Stimulated activated CD8-positive, alpha-beta memory T cell treated with anti-CD3 and anti-CD28 coated beads, Interleukin-15, amount 100 ng/mL, for 48 hours (primary cell): Measurements from ENCODE around the gene SYCE3.
A peak's percentile ranks its signal among the peaks of the same experiment; 100 is the strongest.

Source experiments
- DNase-seq, 2 donors: peaks; one replicate each; pipeline ENCODE4 v3.0.0-alpha.2; 2020; ENCODE audit warnings: low read depth in 2 of 2

The SYCE3 gene

DNA sequence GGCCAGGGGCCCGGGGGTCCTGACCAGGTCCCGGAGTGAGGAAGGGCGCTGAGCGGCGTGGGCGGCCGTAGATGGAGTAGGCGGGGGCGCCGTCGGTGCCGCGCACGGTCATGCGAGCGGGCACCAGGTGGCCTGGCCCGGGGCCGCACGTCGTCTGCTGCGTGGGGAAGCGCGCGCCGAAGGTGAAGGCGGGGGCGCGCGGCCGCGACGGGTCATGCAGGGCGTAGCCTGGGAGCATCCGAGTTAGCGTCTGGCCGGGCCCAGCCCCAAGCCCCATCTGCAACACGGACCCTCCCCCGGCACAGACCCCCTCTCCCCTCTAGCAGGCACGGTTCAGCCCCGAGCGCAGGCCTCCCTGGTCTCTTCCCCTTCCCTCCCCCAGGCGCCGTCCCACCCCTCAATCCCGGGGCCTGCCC, 31.2 kb downstream of the SYCE3 start:
- DNase-seq = peak in 1 of 2 donors; percentile 73

DNA sequence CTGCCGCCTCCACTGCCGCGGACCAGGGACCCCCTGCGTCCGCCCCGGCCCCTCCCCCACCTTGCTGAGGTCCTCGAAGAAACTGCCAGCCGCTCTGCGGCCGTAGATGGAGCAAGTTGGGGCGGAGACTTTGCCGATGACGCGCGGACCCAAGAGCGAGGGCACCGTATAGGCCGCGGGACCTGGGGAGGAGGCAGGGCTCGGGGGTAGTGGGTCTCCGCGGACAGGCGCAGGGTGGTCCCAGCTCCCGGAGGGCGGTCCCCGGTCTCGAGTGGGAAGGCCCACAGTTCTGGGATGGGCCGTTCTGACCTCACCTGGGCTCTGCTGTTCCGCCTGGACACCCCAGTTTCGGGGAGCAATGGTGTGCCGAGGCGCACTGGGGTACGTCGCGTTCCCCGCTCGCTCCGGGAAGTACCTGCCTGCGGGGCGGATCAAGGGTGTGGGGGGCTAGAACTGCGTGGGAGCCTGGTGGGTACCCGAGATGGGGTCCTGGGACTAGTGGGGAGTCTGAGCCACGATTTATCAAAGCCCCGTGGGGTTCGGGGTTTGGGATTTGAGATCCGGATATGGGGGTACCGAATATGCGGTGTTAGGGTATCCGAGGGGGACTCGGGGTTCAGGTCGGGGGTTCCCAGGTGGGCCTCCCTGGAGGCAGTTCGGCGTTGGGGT, 31.7 kb downstream of the SYCE3 start:
- peak; percentile 75 to 81 for DNase-seq

GRCh38 chr22:50530580-50530876, 32.2 kb downstream of the SYCE3 start:
- DNase-seq = no peak

DNA sequence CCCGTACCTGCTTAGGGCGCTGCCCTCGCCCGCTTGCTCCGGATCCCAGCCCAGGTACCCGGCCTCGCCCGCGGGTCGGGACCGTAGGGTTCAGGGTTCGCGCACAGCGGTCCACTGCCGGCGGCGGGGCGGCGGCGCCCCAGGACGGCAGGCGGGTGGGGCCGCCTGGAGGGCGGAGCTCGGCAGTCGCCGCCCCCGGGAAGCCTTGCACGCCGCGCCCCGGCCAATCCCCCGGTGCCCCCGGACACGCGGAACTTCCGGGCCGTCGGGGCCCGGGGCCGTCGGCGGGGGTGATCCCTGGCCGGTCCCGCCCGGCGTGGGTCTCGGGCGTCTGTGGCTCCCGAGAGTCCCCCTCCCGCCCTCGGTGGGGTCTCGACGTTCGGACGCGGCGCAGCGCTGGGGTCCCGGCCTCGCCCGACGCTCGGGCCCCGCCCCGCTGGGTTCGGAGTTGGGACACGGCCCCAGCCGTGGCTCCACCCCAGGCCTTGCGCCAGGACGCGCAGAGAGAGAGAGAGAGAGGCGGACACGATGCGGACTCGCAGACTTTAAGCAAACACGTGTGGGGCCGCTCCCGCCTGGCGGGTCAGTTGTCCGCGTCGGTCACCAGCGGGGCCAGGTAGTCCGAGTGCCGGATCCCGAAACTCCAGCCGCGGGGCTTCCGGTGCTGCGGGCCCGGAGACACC, 32.7 kb downstream of the SYCE3 start, which contains the start of gene TYMP:
Gene TYMP (minus strand): TSS at position 116 of the 683 bp plus-strand sequence. CDS start 303 bp downstream, outside the sequence.
- DNase-seq = peak in 1 of 2 donors; percentile 67

GRCh38 chr22:50529416-50529896, 33.3 kb downstream of the SYCE3 start:
- DNase-seq = no peak

- DNase-seq = no peak
These were observed 33.9 kb downstream of the SYCE3 start for GRCh38 chr22:50528682-50529415.

- DNase-seq = no peak
These were observed 34.6 kb downstream of the SYCE3 start for GRCh38 chr22:50527921-50528681.

DNA sequence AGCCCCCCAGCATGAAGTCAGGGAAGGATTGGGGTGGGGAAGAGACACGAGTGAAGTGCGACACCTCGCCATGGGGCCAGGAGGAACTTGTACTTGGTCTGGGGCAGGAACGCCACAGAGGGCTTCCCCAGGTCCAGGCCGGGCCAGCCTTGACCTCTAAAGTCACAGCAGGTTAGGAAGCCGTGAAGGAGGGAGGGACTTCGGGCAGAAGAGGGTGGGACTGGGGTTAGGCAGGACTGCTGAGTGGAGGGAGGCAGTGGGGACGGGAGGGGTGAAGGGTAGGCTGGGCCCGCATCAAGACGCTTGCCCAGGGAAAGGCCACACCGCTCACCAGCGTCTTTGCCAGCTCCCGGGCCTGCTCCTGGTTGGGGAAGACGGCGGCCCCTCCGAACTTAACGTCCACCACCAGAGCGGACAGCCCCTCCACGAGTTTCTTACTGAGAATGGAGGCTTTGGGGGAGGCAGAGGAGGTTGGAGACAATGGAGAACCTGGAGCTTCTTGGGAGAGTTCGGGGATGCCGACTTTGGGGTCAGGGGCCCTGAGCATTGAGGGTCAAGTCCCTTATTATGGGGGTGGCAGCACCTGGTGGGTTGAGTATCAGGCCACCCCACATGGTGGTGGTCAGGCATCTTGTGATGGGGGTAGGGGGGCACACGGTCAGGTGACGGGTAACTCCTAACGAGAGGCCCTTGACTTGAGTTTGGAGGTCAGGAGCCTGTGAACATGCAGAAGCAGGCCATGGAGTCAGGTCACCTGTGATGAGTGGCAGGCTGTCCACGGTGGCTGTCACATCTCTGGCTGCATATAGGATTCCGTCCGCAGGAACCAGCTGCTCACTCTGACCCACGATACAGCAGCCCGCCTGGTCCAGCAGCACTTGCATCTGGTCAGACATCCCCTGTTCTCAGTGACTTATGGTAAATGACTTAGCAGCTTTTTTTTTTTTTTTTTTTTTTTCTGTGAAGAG, 35.6 kb downstream of the SYCE3 start:
- DNase-seq = no peak

DNA sequence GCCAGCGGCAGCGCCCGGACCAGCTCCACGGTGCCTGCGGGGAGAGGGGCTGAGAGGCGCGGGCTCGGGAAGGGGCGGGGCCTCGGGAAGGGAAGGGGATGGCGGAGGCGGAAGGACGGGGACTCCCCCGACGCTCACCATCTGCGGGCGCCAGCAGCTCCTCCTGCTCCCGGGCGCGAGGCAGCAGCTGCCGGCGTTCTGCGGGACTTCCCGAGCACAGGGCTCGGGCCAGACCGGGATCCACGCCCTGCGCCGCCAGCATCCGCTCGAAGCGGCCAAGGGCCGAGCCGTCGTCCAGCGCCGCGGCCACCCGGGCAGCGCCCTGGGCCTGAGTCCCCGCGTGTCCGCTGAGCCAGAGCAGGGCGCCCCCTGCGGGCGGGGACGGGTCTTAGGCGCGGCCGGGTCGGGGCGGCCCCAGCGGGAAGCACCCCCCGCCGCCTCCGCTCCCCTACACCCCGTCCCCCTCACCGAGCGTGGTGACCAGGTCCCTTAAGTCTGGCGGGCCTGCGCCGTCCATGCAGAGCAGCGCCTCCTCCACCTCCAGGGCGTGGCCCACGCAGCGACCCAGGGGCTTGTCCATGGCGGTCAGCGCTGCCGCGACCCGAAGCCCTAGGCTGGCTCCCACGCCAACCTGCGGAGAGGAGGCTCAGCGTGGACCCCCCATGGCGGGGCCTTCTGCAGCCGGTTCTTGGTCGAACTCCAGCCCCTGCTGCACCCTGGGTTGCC, 36.4 kb downstream of the SYCE3 start:
- peak; percentile 83 to 85 for DNase-seq

GRCh38 chr22:50525858-50526107, 36.9 kb downstream of the SYCE3 start:
- DNase-seq = no peak

GRCh38 chr22:50525104-50525857, 37.4 kb downstream of the SYCE3 start, which contains the start of gene SCO2:
Gene SCO2 (minus strand): TSS chr22:50525598. CDS start chr22:50524411, 1,187 bp downstream.
- DNase-seq = peak; percentile 94 to 96

DNA sequence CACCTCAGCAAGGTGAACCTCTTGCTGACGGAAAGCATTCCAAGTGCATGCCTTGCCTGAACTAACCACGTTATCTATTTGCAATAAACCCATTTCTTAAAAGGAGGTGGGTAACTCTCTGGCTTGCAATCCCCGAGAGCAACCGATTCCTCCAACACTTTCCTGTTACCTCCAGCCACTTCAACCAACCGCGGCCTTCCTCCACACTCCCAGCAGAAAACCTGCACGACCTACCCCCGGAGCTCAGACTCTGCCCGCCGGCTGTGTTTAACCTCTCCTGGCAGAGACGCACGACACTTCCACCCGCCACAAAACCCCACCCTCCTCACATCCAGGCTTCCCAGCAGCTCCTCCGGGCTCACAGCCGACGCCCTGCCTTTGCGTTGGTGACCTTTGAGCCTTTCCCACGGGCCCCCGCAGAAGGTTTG, 38.0 kb downstream of the SYCE3 start:
- DNase-seq = no peak

DNA sequence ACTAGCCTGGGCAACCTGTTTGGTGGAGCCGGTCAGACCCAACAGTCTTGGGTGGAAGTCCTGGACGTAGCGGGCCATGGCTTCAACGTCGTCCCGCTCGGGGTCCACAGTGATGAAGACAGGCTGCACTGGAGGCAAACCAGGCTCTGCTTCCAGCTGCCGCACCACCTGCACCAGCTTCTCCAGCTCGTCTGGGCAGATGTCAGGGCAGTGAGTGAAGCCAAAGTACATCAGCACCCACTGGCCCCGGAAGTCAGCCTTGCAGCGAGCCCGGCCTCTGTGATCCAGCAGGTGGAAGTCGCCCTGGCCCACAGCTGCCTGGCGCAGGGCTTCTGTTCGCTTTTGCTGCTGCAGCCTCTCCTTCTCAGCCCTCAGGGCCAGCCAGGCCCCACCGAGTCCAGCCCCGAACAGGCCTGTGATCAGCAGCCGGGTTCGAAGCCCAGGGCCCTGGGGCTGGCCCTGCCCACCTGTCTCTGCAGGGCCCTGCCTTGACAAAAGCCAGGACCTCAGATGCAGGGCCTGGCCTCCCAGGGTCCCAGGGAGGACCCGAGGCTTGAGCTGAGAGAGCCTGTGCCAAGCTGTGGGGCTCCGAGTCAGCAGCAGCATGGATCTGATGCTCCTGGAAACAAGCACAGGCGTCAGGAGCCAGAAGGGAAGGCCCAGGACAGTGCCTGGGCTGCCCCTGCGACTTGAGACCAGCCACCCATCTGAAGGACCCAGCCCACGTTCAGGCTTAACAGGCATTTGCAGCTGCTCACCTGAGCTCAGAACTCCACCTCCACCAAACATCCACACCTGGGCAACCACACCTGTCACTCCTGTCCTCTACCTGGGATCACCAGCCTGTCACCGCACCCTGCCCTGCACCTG, 38.7 kb downstream of the SYCE3 start:
- no peak for DNase-seq

DNA sequence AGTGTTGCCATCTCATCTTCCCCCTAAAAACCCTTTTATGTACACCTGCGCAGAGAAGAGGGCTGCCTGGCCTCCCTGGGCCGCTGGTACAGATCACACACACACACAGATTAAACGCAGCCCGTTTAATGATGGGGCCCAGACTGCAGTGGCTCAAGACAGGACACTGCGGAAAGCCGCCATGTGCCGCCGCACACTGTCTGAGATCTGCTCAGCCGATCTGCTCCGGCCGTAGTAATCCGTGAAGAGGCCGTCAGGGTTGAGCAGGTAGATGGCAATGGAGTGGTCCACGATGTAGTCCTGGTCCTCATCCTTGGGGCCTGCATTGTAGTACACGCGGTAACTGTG, 39.3 kb downstream of the SYCE3 start:
- no peak for DNase-seq

- no peak for DNase-seq
These were observed 39.8 kb downstream of the SYCE3 start for GRCh38 chr22:50522806-50523438.

GRCh38 chr22:50522208-50522805, 40.4 kb downstream of the SYCE3 start:
- no peak for DNase-seq

GRCh38 chr22:50521710-50522109, 41.0 kb downstream of the SYCE3 start:
- no peak for DNase-seq
